Panc1 (cell line): Measurements from ENCODE around the gene CTDP1. TPM values are rescaled to one million over a fixed set of nuclear protein-coding genes. Genes with fewer than 3 reads are reported as not detected.

ENCODE experiments used
- ATAC-seq: fragments of 200-7000 bp; cut with Tn5 transposase; 2 replicates; pipeline ENCODE4 v1.9.1; 2020; ENCODE audit warnings: mild to moderate bottlenecking, moderate library complexity
- BruUV-seq: library from RNA; stranded (reverse); fragments of 400-500 nt; replicated peaks from 2 replicates; lab custom pipeline; 2021; lab: Mats Ljungman, UMichigan
- CTCF ChIA-PET: fragments of 300-600 bp; sonication (Branson Sonifier 250); formaldehyde crosslinking; loops from one replicate; lab custom pipeline; 2022; ENCODE audit warnings: antibody characterized with exemption; lab: Charles Lee
- POLR2A ChIA-PET: fragments of 300-600 bp; sonication (Branson Sonifier 250); formaldehyde crosslinking; loops from one replicate; lab custom pipeline; 2022; ENCODE audit warnings: antibody characterized with exemption; lab: Charles Lee
- DNase-seq: peaks from one replicate; pipeline ENCODE4 v3.0.0-alpha.2; 2010; ENCODE audit warnings: low read depth, low spot score
- H3K27ac ChIP-seq: 2 replicates; pipeline ENCODE4 v1.5.1; 2011; ENCODE audit warnings: mild to moderate bottlenecking, low read length, inconsistent platforms
- H3K27me3 ChIP-seq: fragments of 200-500 bp; sonication (Bioruptor generic); 2 replicates; pipeline ENCODE4 v1.6.0; 2014; ENCODE audit warnings: low read length, inconsistent platforms; ENCODE audit not compliant: control insufficient read depth, insufficient read depth
- H3K36me3 ChIP-seq: fragments of 200-500 bp; sonication (Bioruptor generic); 2 replicates; pipeline ENCODE4 v1.5.1; 2014; ENCODE audit warnings: inconsistent platforms, mild to moderate bottlenecking, low read length, moderate library complexity; ENCODE audit not compliant: control insufficient read depth, insufficient read depth
- H3K4me1 ChIP-seq: 2 replicates; pipeline ENCODE4 v1.5.1; 2011; ENCODE audit warnings: inconsistent platforms, mild to moderate bottlenecking, low read length, moderate library complexity; ENCODE audit not compliant: control insufficient read depth, insufficient read depth
- H3K4me3 ChIP-seq, 2 experiments: 2 replicates each; pipeline ENCODE4 v1.5.1; 2011 to 2012; ENCODE audit warnings: low read depth in 2 of 2, low read length in 2 of 2, mild to moderate bottlenecking in 2 of 2, inconsistent platforms in 1 of 2, moderate library complexity in 1 of 2
- H3K9me3 ChIP-seq: fragments of 200-500 bp; sonication (Bioruptor generic); 2 replicates; pipeline ENCODE4 v1.5.1; 2014; ENCODE audit warnings: low read depth, mild to moderate bottlenecking, inconsistent platforms, low read length, moderate library complexity; ENCODE audit not compliant: control insufficient read depth, insufficient read depth
- CTCF ChIP-seq: fragments of 450-650 bp; IDR thresholded peaks from 2 replicates; pipeline ENCODE4 v1.5.1; 2017; ENCODE audit warnings: mild to moderate bottlenecking
- POLR2AphosphoS5 ChIP-seq: IDR thresholded peaks from 2 replicates; pipeline ENCODE4 v1.6.1; 2012; ENCODE audit warnings: mild to moderate bottlenecking, low read depth, low read length, moderate library complexity
- REST ChIP-seq, 2 experiments: IDR thresholded peaks; 2 replicates each; pipeline ENCODE4 v1.6.1; 2011 to 2012; ENCODE audit warnings: low read depth in 2 of 2, control low read depth in 1 of 2, low read length in 1 of 2, mild to moderate bottlenecking in 1 of 2, moderate library complexity in 1 of 2; ENCODE audit not compliant: insufficient read depth in 1 of 2
- SIN3A ChIP-seq: IDR thresholded peaks from 2 replicates; pipeline ENCODE4 v1.6.1; 2012; ENCODE audit warnings: low read depth, mild to moderate bottlenecking, low read length, moderate library complexity, borderline replicate concordance; ENCODE audit not compliant: insufficient read depth
- TCF7L2 ChIP-seq: IDR thresholded peaks from 2 replicates; pipeline ENCODE4 v1.6.1; 2011; ENCODE audit warnings: mild to moderate bottlenecking, low read depth, low read length, inconsistent platforms
- in situ Hi-C: cut with HindIII; loops from 2 replicates; pipeline ENCODE4 v1.10.0; 2016; ENCODE audit warnings: low sequenced_read_pairs, low pct_unique_long_range_greater_than_20kb
- intact Hi-C: fragments of 100-400 bp; cut with micrococcal nuclease; formaldehyde crosslinking; loops from one replicate; pipeline ENCODE4 v1.10.0; 2022; ENCODE audit not compliant: unreplicated experiment
- total RNA-seq: library from RNA; stranded (reverse); gene quantifications from one replicate; pipeline ENCODE4 v1.2.1, GENCODE V29; 2021; ENCODE audit not compliant: unreplicated experiment

Gene CTDP1
- total RNA-seq, 1 experiment from 2014 or later = 52.8 TPM

- no peak for ATAC-seq
- intact Hi-C loops (no loop called here), in situ Hi-C loops (no loop called here)
- Histone ChIP-seq H3K27me3 (no peaks in the 10 kb centered on the region), H3K27ac (no peak overlapping the region), H3K4me3 (no peak overlapping the region), H3K4me1 (no peaks in the 10 kb centered on the region), H3K9me3 (no peaks in the 10 kb centered on the region), H3K36me3 (peaks cover 6% of the 10 kb centered on the region; the same call in 1 of the 2 replicates)
- POLR2A ChIA-PET = no interaction called here
- BruUV-seq = no TSS peak
- no peak for TF ChIP-seq SIN3A
- TF ChIP-seq POLR2AphosphoS5 = no peak
- no peak for TF ChIP-seq CTCF
- no peak for TF ChIP-seq TCF7L2
- TF ChIP-seq REST (IDR thresholded peaks at IDR 0.05; ENCODE audit: insufficient read depth in 1 of 2, low read depth in 2 of 2, low read length in 1 of 2) = no peak
- DNase-seq = no peak
- CTCF ChIA-PET = no interaction called here
Measured at GRCh38 chr18:79695856-79696850, 16.6 kb downstream of the CTDP1 start.

- Histone ChIP-seq H3K4me3 (no peak overlapping the region), H3K36me3 (peaks cover 6% of the 10 kb centered on the region; the same call in 1 of the 2 replicates), H3K4me1 (no peaks in the 10 kb centered on the region), H3K9me3 (no peaks in the 10 kb centered on the region), H3K27me3 (no peaks in the 10 kb centered on the region), H3K27ac (no peak overlapping the region)
- in situ Hi-C loops = no loop called here
- TF ChIP-seq SIN3A (no peak), TCF7L2 (no peak), CTCF (no peak), POLR2AphosphoS5 (no peak), REST (IDR thresholded peaks at IDR 0.05; ENCODE audit: insufficient read depth in 1 of 2, low read depth in 2 of 2, low read length in 1 of 2) (no peak)
- CTCF ChIA-PET = no interaction called here
- DNase-seq (no peak), ATAC-seq (no peak)
- intact Hi-C loops = no loop called here
- POLR2A ChIA-PET = no interaction called here
- no TSS peak for BruUV-seq
Measured at GRCh38 chr18:79697178-79697577, 17.6 kb downstream of the CTDP1 start.
